IPS DF 6.9 (cell line): ENCODE measurements around the gene LTBP1.

Source experiments
- DNase-seq: peaks from one replicate; pipeline ENCODE4 v3.0.0-alpha.2; 2013; ENCODE audit warnings: low read depth, low spot score
- H3K27ac ChIP-seq: one replicate; pipeline ENCODE4 v1.5.1; 2013; ENCODE audit warnings: low read length, control low read depth
- H3K27me3 ChIP-seq: 2 replicates; pipeline ENCODE4 v1.6.1; 2013; ENCODE audit warnings: mild to moderate bottlenecking, low read length; ENCODE audit not compliant: control insufficient read depth, insufficient read depth
- H3K36me3 ChIP-seq: 2 replicates; pipeline ENCODE4 v1.6.1; 2013; ENCODE audit warnings: low read length; ENCODE audit not compliant: control insufficient read depth, insufficient read depth
- H3K4me1 ChIP-seq: 2 replicates; pipeline ENCODE4 v1.6.1; 2013; ENCODE audit warnings: low read length; ENCODE audit not compliant: control insufficient read depth, insufficient read depth
- H3K4me3 ChIP-seq: 2 replicates; pipeline ENCODE4 v1.5.1; 2013; ENCODE audit warnings: mild to moderate bottlenecking, low read length
- H3K9me3 ChIP-seq: 2 replicates; pipeline ENCODE4 v1.6.1; 2013; ENCODE audit warnings: low read length, inconsistent platforms; ENCODE audit not compliant: control insufficient read depth, insufficient read depth
- WGBS: extraction: QIAGEN DNeasy Blood & Tissue Kit; methylation state at CpG from one replicate; pipeline ENCODE4 v1.1.7; 2013; ENCODE audit warnings: mixed read lengths, missing lambda C conversion rate; ENCODE audit not compliant: insufficient read length, insufficient coverage; 5-methylcytosine and 5-hydroxymethylcytosine counted together

LTBP1 gene

DNA sequence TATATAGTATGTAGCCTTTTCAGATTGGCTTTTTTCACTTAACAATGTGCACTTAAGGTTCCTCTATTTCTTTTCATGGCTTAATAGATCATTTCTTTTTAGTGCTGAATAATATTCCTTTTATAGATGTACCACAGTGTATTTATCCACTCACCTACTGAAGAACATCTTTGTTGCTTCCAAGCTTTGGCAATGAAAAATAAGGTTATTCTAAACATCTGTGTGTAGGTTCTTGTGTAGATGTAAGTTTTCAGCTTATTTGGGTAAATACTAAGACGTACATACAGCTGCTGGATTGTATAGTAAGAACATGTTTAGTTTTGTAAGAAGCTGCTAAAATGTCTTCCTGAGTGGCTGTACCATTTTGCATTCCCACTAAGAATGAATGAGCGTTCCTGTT, 461.4 kb downstream of the LTBP1 start:
- Histone ChIP-seq H3K4me3 (no peak overlapping the region), H3K9me3 (no peaks in the 10 kb centered on the region), H3K4me1 (no peaks in the 10 kb centered on the region), H3K27me3 (no peaks in the 10 kb centered on the region), H3K36me3 (no peaks in the 10 kb centered on the region), H3K27ac (no peak overlapping the region)
- WGBS, result no CpG with 5 or more reads among the region's 2 CpGs
- DNase-seq, result no peak

DNA sequence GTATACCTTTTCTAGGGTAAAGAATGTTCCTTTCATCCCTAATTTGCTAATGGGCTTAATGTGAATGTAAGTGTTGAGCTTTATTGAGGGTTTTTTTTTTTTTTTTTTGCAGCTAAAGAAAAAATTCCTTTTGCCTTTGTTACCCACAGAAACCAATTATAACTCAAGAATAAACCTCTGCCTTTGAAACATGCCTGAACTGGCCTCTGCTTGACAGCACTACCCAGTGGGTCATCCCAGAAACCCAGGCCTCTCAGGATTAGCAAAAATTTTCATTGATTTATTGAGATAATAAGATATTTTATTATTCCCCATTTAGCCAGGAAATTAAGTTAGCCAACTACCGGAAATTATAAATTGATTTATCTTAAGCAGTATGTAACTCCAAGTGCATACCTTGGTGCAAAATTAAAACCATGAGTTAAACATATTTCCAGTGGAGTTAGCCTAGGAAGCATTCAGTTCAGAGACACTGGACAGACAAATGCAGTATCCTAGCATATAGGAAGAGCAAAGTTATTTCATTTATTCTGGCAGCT, 462.7 kb downstream of the LTBP1 start:
- no peaks in the 10 kb centered on the region for H3K4me1 ChIP-seq
- H3K9me3 ChIP-seq, result no peaks in the 10 kb centered on the region
- H3K27ac ChIP-seq, result no peak overlapping the region
- no peaks in the 10 kb centered on the region for H3K36me3 ChIP-seq
- no CpG with 5 or more reads among the region's 1 CpG for WGBS
- no peak overlapping the region for H3K4me3 ChIP-seq
- H3K27me3 ChIP-seq, result no peaks in the 10 kb centered on the region
- no peak for DNase-seq

DNA sequence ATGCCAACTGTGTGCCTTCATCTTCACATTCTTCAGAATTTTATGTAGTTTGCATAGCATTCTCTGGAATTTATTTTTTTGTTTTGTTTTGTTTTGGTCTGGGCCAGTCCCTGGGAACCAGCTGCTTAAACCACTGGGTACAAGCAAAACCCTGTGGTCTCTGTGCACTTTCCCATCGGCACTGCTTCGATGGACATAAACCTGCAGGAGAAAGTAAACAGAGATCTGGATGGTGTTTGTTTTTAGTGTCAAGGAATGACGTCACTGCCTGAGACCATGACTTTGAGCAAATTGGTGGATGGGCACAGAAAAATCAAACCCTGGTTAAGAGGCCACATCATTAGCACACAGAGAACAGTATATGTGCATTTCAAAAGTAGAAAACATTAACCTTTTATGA, 465.0 kb downstream of the LTBP1 start:
- H3K36me3 ChIP-seq, result no peaks in the 10 kb centered on the region
- no CpG with 5 or more reads among the region's 3 CpGs for WGBS
- H3K9me3 ChIP-seq, result no peaks in the 10 kb centered on the region
- H3K4me1 ChIP-seq, result no peaks in the 10 kb centered on the region
- H3K27me3 ChIP-seq, result no peaks in the 10 kb centered on the region
- DNase-seq, result no peak
- no peak overlapping the region for H3K27ac ChIP-seq
- H3K4me3 ChIP-seq, result no peak overlapping the region

DNA sequence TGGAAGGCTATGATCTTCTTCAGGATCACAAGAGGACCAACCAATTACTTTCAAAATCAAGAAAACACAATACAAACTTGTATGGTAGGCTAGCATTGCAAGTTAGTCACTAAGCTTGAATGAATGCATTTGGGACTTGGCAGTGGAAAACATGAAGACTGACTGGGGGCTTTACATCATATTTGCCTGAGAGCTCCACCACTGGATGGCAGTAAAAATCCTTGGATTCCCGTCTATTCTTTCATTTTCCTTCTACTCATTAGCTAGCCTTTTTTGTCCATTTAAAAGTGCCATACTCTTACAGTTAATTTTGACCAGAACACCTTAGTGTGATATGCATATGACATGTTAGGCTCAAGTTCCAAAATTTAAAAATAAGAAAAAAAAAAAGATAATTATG, 466.2 kb downstream of the LTBP1 start:
- H3K27ac ChIP-seq, result no peak overlapping the region
- H3K27me3 ChIP-seq, result no peaks in the 10 kb centered on the region
- no peaks in the 10 kb centered on the region for H3K9me3 ChIP-seq
- no peaks in the 10 kb centered on the region for H3K4me1 ChIP-seq
- H3K36me3 ChIP-seq, result no peaks in the 10 kb centered on the region
- DNase-seq, result no peak
- H3K4me3 ChIP-seq, result no peak overlapping the region
- WGBS, result no CpG with 5 or more reads among the region's 1 CpG

DNA sequence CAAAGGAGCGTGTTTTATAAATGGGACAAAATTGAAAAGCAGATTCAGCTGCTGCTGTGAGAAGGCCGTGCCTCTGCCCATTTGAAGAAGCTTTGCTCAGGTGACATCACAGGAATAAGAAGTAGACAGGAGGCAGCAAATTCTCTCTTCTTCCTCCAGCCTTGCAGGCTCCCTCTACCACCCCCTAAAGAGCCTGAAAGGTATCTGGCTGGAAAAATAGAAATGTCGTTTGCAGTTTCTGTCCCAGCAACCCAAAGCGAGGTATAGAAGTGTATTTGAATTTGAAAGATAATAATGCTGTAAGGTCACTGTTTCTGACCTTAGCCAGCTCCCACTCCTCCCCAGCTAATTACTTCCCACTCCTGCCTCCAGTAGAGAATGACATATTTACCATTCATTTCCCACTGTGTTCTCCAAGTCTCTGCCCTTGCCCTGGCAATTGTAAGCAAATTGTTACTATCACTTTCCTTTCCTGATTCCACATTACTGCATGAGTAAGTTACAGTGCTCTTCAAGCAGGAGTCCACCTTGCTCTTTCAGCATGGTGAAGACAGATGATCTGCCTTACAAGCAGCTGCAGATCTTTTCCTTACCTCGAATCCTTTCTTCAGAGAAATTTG, 472.9 kb downstream of the LTBP1 start:
- Histone ChIP-seq H3K4me1 (no peaks in the 10 kb centered on the region), H3K9me3 (no peaks in the 10 kb centered on the region), H3K4me3 (no peak overlapping the region), H3K36me3 (no peaks in the 10 kb centered on the region), H3K27me3 (no peaks in the 10 kb centered on the region), H3K27ac (no peak overlapping the region)
- DNase-seq, result no peak
- no CpG with 5 or more reads among the region's 5 CpGs for WGBS

DNA sequence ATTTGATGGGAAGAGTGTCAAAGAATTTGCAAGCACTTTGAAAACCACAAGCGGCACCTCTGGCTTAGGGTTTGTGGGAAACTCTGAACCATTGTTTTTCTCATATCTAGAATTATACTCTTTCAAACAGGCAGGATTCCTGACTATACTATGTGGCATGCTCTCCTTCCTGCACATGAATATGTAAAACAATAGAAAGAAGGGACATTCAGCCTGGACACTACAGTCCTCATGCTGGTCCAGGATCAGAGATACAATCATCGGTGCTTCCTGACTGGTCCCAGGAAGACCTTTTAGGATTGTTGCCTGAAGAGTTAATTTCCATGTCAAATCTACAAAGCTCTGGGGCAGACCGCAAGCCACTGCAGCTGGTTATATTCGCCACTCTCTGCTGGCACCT, 474.0 kb downstream of the LTBP1 start:
- no peak for DNase-seq
- Histone ChIP-seq H3K27ac (no peak overlapping the region), H3K9me3 (no peaks in the 10 kb centered on the region), H3K36me3 (no peaks in the 10 kb centered on the region), H3K4me3 (no peak overlapping the region), H3K27me3 (no peaks in the 10 kb centered on the region), H3K4me1 (no peaks in the 10 kb centered on the region)
- WGBS, result no CpG with 5 or more reads among the region's 4 CpGs

DNA sequence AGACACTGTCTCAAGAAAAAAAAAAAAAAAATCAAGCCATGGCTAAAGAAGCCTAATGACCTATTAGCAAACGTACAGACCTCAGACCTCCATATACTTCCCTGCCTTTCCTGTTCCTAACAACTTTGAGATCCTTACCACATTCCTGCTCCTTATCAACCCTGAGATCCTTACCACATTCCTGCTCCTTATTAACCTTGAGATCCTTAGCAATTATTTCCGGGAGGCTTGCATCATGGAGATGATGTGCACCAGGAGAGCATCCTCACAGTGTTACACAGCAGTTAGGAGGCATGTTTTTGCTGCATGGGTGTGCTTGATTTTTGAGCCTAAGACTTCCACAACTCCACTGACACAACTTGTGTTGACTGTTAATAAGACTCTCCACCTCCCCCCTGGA, 475.1 kb downstream of the LTBP1 start:
- Histone ChIP-seq H3K27me3 (no peaks in the 10 kb centered on the region), H3K27ac (no peak overlapping the region), H3K36me3 (no peaks in the 10 kb centered on the region), H3K4me3 (no peak overlapping the region), H3K4me1 (no peaks in the 10 kb centered on the region), H3K9me3 (no peaks in the 10 kb centered on the region)
- DNase-seq, result no peak
- no CpG with 5 or more reads among the region's 2 CpGs for WGBS

DNA sequence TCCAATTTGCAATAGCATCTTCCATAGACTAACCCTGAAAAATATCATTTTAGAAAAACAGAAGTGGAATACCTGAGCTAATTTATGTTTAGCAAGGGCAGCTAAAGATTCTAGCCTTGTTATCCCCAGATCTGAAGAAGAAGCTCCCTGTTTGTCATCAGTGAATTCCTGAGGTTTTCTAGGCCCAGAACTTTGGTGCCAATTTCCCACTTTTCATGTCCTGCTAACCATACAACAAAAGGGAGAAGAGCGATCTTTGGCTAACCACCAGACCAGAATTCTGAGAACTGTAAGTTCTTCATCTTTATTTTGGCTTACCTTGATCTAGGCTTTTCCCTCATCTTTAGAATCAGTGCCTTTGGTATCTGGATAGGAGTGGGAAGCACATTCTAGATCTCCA, 478.4 kb downstream of the LTBP1 start:
- Histone ChIP-seq H3K27ac (no peak overlapping the region), H3K4me1 (no peaks in the 10 kb centered on the region), H3K36me3 (no peaks in the 10 kb centered on the region), H3K4me3 (no peak overlapping the region), H3K27me3 (no peaks in the 10 kb centered on the region), H3K9me3 (no peaks in the 10 kb centered on the region)
- no CpG with 5 or more reads among the region's 1 CpG for WGBS
- no peak for DNase-seq

DNA sequence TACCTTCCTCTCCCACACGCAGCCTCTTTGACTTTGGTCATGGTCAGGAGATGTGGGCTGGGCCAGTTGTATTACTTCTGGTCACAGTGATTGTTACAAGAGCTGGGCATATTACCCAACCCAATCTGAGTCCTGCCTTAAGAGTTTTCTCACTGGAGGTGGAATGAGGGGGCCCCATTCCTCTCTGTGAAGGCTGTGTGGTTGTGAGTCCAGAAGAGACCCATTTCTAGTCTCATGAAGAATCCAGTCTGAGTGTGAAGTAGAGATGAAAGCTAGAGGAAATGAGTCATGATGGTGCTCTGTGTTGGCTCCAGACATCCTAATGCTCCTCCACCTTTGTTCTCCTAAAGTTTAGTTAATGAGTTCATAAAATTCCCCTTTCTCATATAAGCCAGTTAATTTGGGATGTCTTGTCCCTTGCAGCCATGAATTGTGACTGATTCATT, 478.9 kb downstream of the LTBP1 start:
- WGBS, result no CpG with 5 or more reads among the region's 1 CpG
- Histone ChIP-seq H3K27me3 (no peaks in the 10 kb centered on the region), H3K27ac (no peak overlapping the region), H3K36me3 (no peaks in the 10 kb centered on the region), H3K4me1 (no peaks in the 10 kb centered on the region), H3K4me3 (no peak overlapping the region), H3K9me3 (no peaks in the 10 kb centered on the region)
- no peak for DNase-seq

DNA sequence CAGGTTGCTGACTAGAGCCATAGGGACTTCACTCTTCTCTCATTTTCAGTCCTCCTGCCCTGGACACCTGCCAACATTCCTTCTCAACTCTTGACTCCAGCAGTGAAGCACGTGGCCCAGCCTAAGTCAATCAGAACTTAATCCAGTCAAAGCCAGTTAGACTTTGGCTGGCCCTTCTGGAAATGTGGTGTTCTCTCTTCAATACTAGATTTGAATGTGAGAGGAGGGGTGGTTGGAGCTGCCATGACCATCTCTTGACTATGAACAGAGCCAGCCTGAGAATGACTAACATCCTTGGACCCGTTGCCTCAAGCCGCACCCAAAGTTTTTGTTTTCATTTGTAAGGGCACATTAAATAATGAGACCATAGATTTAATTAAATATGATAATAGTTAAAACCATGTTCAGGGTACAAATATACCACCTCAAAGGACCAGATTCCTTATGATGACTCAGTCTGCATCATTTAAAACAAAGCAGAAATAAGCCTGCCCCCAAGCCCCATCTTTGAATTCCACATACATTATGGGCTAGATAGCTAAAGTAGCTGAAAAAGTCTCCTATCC, 480.0 kb downstream of the LTBP1 start:
- no peaks in the 10 kb centered on the region for H3K27me3 ChIP-seq
- DNase-seq, result no peak
- H3K4me1 ChIP-seq, result no peaks in the 10 kb centered on the region
- no peak overlapping the region for H3K4me3 ChIP-seq
- no peaks in the 10 kb centered on the region for H3K36me3 ChIP-seq
- no peak overlapping the region for H3K27ac ChIP-seq
- no CpG with 5 or more reads among the region's 3 CpGs for WGBS
- no peaks in the 10 kb centered on the region for H3K9me3 ChIP-seq

DNA sequence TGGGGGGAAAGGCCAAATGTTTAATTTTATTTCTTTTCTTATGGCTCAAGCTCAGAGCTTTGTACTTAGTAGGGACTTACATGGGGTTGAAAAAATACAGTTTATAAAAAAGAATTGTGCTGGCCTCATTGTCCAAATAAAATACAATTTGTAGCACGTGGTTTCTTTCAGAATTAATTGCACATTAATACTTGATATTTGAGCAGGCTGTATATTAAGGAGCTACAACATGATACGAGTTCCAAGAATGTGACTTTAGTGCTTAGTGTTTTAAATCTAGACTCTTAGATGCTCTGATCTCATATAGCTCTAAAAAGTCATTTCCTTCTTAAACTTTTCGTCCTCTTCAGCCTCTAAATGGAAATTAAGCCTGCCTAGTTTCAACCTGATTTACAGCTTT, 483.3 kb downstream of the LTBP1 start:
- Histone ChIP-seq H3K4me3 (no peak overlapping the region), H3K9me3 (no peaks in the 10 kb centered on the region), H3K4me1 (no peaks in the 10 kb centered on the region), H3K36me3 (no peaks in the 10 kb centered on the region), H3K27me3 (no peaks in the 10 kb centered on the region), H3K27ac (no peak overlapping the region)
- DNase-seq, result no peak
- no CpG with 5 or more reads among the region's 3 CpGs for WGBS
